Prostate gland (tissue), 2 donors: ENCODE results near the gene RIPPLY2.
"Not testable (repeated sequence)": the region's sequence is repeated elsewhere in the genome, so short reads cannot be mapped to it uniquely, and the experiment has no call there.

Experiments
- CTCF ChIP-seq, 4 experiments: fragments of 200-600 bp in 2 of 4; fragments of 450-650 bp in 2 of 4; sonication (generic) in 2 of 4; IDR thresholded peaks; 1 replicate in 3 of 4; 2 replicates in 1 of 4; pipeline ENCODE4 v1.5.1; 2016 to 2019; ENCODE audit warnings: antibody characterized with exemption in 4 of 4, mild to moderate bottlenecking in 2 of 4, moderate library complexity in 2 of 4
- POLR2A ChIP-seq: fragments of 450-650 bp; IDR thresholded peaks from one replicate; pipeline ENCODE4 v1.6.1; 2016; ENCODE audit warnings: antibody characterized with exemption, mild to moderate bottlenecking
- POLR2AphosphoS5 ChIP-seq: sonication (generic); formaldehyde crosslinking; IDR thresholded peaks from one replicate; pipeline ENCODE4 v1.6.1; 2017; ENCODE audit warnings: antibody characterized with exemption

GRCh38 chr6:83803492-83803891, 49.7 kb upstream of the RIPPLY2 start:
- TF ChIP-seq CTCF (IDR thresholded peaks at IDR 0.05); POLR2A; POLR2AphosphoS5: not testable (repeated sequence)
